GM12874 (cell line): ENCODE data around the gene LHX2.

Experiments
- TF ChIP-seq, protein P1 (sequence below): IDR thresholded peaks from 2 replicates; pipeline ENCODE4 v1.5.1; 2011; ENCODE audit warnings: low read depth, mild to moderate bottlenecking, control low read depth, low read length, moderate library complexity; ENCODE audit not compliant: insufficient read depth

Gene LHX2, protein sequence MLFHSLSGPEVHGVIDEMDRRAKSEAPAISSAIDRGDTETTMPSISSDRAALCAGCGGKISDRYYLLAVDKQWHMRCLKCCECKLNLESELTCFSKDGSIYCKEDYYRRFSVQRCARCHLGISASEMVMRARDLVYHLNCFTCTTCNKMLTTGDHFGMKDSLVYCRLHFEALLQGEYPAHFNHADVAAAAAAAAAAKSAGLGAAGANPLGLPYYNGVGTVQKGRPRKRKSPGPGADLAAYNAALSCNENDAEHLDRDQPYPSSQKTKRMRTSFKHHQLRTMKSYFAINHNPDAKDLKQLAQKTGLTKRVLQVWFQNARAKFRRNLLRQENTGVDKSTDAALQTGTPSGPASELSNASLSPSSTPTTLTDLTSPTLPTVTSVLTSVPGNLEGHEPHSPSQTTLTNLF

DNA sequence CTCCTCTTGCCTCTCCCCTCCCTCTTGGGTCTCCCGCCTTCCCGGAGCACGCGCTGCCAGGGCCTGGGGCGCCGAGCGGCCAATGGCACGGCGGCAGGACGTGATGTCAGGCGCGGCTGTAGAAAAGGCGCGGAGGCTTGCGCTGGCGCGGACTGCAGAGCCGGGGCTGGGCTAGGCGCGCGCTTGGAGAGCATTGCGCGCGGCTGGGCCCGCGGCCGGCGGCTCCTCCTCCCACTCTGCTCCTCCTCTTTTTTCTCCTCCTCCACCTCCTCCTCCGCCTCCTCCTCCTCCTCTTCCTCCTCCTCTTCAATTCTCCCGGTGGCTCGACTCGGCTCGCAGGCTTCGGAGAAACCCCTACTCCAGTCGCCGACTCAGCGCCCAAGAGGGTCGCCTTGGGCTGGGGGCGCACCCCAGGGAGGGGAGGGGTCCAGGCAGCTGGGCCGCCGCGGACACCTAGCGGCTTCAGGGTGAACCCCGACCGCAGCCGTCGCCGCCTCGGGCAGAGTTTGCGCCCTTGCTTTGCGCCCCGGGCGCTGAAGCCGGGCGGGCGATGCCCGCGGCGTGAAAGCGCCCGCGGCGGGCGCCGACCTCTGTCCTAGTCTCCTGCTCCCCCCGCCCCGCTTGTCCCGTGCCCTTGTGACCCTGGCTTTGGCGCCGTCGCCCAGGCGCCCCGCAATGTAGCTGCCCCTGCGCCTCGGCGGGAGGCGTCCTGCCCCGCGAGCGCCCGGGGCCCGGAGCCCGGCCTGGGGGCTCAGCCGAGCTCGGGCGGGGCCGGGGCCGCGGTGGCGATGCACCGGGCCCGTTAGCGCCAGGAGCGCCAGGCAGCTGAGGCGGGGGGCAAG is at the start of gene LHX2:
LHX2 (plus strand) TSS at position 309 of the 842 bp plus-strand sequence. CDS start 581 bp downstream, outside the sequence.
- TF ChIP-seq, protein P1, sequence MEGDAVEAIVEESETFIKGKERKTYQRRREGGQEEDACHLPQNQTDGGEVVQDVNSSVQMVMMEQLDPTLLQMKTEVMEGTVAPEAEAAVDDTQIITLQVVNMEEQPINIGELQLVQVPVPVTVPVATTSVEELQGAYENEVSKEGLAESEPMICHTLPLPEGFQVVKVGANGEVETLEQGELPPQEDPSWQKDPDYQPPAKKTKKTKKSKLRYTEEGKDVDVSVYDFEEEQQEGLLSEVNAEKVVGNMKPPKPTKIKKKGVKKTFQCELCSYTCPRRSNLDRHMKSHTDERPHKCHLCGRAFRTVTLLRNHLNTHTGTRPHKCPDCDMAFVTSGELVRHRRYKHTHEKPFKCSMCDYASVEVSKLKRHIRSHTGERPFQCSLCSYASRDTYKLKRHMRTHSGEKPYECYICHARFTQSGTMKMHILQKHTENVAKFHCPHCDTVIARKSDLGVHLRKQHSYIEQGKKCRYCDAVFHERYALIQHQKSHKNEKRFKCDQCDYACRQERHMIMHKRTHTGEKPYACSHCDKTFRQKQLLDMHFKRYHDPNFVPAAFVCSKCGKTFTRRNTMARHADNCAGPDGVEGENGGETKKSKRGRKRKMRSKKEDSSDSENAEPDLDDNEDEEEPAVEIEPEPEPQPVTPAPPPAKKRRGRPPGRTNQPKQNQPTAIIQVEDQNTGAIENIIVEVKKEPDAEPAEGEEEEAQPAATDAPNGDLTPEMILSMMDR = peak; percentile 48

DNA sequence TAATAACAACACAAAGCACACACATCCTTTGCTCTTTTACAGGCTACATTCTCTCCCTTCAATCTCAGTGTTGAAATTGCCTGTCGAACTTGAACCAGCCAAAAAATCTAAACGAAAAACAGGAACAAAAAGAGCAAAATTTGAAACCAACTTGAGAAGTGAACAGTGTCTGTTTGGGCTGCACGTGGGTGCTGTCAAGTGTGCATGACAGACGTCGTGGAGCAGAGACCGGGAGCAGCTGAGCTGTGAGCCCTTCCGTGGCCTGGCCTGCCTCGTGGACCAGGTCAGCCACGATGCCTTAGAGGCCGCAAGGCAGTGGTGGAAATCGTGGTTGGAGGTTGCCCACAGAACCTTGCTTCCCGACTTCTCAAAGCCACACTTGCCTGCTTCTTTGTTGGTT is 46.8 kb upstream of the LHX2 start:
- TF ChIP-seq, protein P1 = no peak

DNA sequence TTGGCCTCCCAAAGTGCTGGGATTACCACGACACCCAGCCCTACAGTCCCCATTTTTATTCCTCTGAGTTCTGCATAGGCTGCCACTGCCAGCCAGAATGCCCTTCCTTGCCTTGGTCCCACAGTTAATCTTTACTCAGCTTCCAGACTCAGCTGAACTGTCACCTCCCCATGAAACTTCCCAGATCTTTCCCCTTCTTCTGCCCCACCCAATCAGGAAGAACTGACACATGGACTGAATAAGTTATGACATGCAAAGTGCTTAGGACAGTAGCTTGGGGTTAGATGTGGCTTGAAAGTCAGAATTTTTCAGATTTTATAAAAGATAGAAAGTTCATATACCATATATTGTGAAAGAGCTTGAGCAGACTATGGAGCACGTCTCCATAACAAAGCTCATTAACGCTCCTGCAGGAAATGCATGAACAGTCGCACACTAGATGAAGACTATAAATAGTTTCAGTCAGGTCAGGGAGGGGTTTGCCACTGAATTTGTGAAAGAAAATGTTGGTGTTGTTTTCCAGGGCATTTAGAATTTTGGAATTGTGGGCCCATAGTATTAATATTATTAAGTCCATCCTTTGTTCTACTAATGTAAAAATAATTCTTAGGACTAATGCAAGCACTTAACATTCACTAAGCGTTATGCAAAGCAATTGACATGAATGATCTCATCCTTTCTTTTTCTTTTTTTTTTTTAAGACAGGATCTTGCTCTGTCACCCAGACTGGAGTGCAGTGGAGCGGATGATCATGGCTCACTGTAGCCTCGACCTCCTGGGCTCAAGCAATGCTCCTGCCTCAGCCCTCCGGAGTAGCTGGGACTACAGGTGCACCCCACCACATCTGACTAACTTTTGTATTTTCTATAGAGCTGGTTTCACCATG is 45.5 kb upstream of the LHX2 start:
- TF ChIP-seq, protein P1 = no peak

DNA sequence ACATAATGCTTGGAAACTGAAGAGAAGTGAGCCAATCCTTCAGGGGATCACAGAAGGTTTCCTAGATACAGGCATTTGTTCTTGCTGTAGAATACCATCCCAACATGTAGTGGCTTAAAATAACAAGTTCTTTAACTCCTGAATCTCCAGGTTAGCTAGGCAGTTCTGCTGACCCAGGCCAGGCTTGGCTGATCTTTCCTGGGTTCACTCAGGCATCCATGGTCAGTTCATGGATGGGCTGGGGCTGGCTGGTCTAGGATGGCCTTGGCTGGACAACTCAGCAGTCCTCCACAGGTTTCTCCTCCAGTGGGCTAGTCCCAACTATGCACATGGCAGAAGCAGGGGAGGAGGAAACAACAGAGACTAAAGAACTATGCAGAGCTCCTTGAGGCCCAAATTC is 44.2 kb upstream of the LHX2 start:
- TF ChIP-seq, protein P1 = no peak

DNA sequence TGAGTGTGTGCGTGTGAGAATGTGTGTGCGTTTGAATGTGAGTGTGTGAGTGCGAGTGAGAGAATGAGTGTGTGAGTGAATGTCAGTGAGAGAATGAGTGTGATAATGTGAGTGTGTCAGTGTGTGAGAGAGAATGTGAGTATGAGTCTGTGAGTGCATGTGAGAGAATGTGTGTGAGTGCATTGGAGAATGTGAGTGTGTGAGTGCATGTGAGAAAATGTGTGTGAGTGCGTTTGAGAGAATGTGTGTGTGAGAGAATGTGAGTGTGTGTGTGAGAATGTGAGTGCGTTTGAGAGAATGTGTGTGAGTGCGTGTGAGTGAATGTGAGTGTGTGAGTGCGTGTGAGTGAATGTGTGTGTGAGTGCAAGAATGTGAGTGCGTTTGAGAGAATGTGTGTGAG is 39.0 kb upstream of the LHX2 start:
- TF ChIP-seq, protein P1 = no peak

DNA sequence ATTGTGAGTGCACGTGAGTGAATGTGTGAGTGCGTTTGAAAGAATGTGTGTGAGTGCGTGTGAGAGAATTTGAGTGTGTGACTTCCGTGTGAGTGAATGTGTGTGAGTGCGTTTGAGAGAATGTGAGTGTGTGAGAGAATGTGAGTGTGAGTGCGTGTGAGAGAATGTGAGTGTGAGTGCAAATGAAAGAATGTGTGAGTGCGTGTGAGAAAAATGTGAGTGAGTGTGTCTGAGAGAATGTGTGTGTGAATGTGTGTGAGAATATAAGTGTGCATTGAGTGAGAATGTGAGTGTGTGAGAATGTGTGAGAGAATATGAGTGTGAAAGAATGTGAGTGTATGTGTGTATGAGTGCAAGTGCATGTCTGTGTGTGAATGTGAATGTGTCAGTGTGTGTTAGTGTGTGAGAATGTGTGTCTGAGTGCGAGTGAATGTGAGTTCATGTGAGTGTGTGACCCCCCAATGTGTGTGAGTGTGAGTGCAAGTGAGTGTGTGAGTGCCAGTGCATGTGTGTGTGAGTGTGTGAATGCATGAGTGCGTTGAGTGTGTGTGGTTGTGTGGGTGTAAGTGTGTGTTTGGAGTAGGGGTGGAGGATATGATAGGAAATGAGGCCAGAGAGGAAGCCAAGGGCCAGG is 37.9 kb upstream of the LHX2 start:
- TF ChIP-seq, protein P1 = no peak
